Cerebellar nuclear complex (tissue), 1 donor: Measurements from ENCODE around the gene DAND5.

Experiments
- DNase-seq, 2 experiments: peaks; one replicate each; lab custom pipeline; 2025; lab: John Stamatoyannopoulos, UW

The DAND5 gene

DNA sequence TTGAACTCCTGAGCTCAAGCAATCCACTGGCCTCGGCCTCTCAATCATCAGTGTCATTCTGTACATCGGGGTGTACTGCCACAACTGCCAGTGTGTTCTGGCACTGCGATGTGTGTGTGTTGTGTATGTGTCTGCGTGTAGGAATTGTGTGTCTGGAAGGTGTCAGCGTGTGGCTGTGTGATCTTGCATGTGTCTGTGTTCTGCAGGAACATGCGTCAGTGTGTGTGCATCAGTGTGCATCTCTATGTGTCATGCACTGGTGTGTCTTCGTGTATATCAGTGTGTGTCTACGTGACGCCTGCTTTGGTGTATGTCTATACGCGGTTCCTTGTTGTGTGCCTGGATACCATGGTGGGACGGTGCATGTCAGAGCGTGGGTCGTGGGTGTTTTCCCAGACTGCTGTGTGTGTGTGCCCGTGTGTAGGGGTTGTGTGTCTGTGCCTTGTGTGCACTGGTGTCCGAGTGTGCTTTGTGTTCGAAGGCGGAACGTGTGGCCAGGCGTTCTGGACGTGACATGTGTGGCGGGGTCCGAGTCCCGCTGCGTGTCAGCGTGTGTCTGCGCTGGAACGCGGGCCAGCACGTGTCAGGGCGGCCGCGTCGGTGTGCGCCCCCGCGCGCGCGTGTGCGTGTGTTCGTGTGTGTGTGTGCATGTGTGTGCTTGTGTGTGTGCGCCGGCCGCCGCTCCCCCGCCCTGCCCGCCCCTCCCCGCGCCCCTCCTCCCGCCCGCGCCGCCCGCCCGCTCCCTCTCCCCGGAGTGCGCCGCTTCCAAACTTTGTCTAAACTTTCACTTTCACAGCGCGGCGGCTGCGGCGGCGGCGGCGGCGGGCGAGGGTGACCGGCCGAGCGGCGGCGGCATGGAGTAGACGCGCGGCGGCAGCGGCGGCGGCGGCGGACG lies 25.6 kb downstream of the DAND5 start, which contains the start of gene NFIX:
Gene NFIX, plus strand, starts transcription at position 775 of the 895 bp plus-strand sequence. CDS start 363 bp downstream, outside the sequence.
- DNase-seq = no peak

DNA sequence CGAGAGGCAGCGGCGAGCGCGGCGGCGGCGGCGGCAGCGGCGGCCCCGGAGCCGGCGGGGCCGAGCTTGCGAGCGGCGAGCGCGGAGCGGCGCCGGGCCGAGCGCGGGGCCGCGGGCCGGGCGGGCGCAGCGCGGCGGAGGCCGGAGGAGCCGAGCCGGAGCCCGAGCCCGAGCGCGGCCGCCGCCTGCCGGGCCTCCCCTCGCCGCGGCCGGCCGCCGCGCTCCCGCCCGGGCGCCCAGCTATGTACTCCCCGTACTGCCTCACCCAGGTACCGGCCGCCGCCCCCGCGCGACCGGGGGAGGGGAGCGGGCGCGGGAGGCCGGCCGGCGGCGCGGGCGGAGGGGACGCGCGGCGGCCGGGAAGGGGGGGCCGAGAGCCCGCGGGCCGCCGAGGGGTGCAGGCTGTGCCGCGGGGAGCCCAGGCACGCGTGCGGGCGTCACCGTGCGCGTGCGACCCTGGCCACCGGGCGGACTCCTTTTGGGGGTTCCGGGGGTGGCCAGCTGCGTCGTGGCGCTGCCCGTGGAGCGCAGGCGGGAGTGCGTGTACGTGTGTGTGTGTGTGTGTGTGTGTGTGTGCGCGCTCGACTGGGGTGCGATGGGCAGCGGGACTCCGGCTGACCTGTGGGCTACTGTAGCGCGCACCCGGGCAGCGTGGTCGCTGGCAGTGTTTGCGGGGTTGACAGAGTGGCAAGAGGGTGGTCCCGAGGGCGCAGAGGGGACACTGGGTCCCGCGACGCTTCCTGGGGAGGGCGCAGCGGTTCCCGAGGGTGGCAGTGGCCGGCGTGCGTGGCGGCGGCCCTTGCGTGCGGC lies 26.4 kb downstream of the DAND5 start:
- DNase-seq = no peak

DNA sequence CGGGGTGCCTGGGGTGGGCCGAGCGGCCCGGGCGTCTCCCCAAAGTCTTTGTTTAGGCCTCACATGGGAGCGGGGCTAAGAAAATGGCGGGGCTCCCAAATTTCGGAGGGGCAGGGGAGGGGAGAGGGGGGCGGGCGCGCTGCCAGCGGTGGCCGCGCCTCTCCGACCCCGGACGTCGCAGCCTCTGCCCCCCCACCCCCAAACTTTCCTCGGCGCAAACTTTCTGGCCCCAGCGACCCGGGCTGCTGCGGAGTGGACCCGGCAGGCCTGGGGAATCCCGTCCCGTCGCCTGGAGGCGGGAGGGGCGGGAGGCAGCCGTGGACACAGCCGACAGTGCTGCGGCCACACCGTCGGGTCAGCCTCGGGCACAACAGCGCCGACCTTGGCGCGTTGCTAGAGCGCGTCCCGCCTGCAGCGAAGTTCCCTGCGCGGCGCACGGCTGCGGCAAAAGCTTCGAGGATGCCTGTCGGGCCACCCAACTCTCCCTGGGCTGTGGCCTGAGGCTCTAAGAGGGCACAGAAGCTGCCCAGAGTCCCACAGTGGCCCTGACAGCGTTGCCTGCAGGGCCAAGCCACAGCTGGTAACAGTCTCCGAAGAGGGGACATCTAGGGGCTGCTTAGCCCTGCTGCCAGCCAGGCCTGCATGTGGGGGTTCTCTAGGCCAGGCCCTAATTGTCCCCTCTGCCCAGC lies 27.2 kb downstream of the DAND5 start:
- DNase-seq = no peak

DNA sequence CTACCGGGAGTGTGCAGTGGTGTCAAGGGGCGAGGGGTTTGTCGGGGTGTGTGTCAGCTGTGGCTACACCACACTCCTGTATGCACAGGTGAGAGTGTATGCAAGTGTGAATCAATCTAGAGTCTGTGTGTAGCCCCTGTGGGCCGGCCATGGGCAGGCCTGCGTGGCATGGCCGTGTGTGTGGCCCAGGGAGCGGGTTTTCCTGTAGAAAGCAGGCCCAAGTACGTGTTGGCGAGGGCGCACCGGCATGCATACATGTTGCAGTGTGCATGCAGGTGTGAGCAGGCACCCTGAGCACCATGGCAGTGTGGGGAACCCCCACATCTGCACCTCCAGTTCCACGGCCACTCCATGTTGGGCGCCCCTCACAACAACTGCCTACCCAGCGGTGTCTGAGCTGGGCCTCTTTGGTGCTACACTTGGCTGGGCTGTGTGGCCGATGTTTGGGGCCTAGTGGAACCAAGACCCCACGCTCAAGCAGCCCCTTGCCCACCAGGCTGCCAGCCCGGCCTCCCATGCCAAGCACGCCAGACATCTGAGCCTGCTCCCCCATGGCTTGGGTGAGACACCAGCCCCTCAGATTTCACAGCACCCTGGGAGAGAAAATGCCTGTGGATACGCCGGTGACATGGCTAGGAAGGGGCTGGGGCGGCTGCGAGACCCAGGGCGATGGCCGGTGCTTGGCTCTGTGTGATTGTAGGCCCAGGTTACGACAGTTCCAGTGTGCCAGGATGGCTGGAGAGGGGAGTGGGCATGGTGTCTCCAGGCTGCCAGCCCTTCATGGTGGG lies 28.0 kb downstream of the DAND5 start:
- no peak for DNase-seq

DNA sequence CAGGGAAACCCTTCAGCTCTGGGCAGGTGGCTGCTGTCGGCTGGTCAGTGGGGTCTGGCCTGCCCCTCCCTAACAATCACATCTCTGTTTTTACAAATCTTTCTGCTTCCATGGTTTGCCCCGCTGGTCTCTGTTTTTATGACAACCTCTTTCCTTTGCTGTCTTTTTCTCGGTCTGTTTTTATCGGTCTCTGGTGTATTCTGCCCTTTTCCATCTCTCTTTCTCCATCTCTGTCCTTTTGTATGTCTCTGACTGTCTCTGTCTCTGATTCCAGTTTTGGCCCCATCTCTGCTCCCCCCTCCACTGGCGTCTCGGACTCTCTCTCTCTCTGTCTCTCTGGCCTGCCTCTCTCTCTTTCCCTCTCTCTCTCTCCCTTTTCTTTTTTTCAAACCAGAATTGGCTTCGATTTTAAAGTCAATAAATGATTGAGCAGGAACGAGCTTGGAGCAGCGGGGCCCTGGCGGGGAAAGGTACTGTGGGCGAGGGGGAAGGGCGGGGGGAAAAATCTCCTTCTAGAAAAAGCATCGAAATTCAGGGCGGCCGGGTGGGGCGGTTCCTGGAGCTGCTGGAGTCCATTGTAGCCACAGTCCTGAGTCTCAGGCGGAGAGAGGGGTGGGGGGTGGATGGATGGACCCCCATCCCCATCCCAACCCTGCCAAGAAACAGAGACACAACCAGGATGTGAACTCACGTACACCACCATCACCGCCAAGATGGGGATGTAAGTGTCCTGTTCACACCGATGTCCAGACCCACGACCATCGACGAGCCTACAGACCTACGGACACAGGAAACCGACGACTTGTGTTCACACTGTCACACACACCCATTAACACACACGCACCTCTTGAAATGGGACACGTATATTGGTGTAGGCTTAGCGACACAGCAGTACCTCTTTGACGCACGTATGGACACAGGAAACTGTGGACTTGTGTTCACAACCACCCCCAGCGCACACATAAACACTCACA lies 28.9 kb downstream of the DAND5 start:
- no peak for DNase-seq

DNA sequence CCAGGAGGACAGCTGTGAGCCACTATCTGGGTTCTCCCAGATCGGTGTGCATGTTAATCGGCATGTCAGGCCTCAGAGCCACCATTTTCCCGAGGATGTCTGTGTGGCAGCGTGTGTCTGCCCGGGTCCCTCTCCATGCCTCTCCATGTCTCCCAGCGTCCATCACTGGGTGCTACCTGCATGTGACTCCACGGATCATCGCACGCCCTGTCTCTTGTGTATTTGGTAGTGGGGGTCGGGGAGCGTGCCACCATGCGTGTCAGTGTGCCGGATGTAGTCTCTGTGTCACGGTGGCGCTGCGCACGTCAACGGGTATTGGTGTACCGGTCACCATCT lies 31.8 kb downstream of the DAND5 start:
- no peak for DNase-seq

DNA sequence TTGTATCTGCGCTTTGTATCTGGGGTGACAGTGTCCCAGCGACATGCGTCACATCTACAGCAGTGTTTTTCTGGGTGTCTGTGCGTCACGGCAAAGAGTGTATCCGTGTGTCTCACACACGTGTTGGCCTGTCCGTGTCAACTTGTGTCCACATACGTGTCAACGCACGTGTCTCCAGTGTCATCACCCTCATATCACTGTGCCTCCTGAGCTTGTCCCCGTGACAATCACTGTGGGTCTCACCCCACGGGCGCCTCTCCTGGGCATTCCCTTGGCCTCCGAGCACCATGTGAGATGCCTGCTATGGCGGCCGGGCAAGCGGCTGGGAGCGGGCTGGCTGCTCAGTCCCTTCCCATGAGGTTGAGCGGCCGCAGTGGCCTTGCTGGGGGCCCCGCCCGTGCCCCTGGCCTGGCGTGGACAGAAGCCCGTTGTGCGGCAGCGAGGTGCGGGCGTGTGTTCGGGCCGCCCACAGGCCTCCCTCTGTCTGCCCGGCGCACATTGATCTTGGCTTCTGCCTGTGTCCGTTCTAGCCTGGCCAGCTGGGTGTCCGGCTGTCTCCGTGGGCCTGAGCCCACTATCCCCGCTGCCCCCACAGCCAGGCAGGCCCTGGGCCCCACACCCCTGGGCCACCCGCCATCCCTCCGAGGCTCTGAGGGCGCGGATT lies 32.3 kb downstream of the DAND5 start:
- DNase-seq = no peak

DNA sequence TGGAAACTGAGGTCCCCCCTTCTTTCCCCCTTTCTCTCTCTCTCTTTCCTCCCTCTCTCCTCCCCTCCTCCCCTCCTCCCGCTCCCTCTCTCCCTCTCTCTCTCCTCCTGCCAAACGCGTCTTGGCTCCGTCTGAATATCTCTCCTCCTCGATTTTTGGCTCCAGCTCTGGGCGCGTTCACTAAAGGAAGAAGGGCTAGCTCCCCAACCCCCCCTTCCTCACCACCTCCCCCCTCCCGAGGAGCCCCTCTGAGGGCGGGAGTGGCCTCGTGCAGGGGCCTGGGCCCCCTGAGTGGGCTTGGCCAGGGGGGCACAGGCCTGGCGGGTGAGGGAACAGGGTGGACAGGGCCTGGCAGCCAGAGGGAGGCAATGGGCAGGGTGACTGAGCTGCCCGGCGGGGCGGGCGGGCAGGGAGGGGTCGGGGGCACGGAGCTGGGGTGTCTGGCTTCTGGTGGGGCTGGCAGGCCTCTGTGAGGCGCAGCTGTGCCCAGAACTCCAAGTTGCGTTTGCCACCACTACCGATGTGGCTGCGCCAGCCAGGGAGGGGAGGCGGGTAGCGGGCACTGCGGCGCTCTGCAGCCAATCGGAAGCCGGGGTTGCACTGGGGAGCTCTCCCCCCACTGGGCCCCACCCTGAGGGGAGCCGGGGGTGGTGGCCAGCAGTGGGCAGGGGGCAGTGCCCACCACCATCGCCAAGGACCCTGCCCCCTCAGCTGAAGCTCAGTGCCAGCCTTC lies 33.0 kb downstream of the DAND5 start:
- peak; percentile 37 to 56 for DNase-seq

DNA sequence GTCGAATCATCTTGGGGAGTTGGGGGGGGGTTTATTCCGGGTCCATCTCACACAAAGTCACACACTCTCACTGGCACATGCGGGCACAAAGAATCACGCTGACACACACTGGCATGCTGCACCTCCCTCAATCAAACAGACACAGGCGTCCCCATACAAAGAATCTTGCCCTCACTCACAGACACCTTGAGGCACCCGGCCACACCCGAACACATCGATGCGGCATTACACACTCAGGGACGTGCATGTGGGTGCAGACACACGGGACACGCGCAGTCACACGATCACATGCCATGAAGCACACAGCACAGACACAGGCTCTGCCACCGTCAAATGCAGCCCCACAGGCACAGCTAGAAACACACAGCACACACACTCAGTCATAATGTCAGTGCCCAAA lies 33.7 kb downstream of the DAND5 start:
- no peak for DNase-seq

DNA sequence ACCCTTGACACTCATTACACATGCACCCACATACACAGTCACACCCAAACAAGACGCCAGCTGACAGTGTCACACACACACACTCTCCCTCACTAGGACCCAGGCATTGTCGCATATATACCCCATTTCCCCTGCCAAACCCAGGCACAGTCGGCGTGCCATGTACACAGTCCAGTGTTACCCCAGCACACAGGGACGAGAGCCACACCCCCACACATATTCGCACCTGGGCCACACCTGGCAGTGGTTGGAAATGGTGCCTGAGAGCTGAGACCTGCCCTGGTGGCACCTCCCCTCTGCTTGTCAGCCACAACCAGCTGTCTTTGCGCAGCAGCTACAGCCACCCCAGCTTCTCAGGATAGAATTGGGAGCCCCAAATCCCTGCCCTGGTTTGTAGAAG lies 34.9 kb downstream of the DAND5 start:
- DNase-seq = no peak

DNA sequence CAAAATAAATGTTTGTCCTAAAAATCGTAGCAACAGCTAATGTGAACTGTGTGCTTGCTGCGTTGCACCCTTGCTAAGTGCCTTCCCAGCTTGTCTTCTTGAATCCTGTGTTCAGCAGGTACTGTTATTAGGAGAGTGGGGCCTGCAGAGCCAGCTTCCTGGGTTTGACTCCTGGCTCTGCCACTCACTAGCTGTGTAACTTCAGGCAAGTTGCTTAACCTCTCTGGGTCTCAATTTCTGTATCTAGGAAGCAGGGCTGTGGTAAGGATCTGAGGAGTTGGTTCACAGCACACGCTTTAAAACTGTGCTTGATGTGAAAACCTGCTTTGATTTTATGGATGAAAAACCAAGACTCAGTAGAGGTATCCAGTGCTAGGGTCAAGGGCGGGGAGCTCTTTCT lies 35.9 kb downstream of the DAND5 start:
- DNase-seq = no peak

DNA sequence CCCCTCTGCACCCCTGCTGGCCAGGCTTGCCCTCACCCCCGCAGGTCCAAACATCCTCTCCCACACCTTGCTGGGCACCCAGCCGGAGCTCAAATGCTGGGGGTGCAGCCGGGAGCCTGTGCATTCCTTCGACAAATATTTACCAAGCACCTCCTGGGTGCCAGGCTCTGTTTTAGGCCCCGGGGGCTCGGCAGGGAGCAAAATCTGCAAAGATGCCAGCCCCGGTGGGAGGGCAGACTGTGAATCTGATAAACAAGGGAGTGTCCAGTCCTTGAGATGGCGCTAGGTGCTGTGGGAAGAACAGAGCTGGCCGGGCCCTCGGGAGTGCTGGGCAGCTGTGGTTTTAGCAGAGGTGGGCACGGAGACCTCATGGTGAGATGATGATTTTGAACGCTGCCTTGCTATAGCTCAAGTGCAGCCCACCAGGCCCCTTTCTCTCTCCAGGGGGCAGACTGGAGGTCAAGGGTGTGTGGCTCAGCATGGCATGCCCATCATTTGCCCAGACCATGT lies 36.5 kb downstream of the DAND5 start:
- no peak for DNase-seq

DNA sequence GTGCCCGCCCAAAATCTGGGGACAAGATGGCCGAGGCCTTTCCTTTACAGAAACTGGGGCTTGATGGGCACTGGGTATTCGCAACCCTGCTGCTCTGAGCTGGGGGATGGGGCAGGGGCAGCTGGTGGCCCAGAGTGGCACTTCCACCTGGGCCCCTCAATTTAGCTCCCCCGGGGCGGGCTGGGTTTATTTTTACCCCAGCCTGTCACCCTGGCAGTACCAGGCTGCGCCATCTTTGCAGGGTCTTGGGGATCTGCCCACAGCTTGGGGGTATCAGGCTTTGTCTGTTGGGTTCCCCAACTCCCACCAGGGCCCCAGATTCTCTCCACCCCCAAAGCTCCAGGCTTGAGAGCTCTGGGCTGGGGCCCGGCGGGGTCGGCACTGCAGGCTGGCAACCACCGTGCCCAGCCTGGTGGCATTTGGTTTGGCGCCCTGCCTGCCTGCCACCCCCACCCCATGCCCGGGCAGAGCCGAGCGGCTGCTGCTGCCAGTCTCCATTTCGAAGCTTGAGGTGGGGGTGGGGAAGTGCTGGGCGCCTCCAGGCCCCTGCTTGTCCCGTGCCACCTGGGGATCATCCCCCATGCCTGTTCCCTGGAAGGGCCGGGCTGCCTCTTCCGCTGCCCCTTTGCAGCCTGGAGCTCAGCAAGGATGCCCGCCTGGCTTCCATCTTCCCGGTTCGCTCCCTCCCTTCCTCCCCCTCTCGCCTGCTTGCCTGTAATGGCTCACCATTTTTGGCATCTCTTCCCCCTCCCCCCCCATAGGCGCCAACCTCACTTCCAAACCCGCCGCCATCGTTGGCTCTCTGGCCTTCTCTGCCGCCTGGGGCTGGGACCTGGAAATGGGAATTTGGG lies 37.3 kb downstream of the DAND5 start:
- no peak for DNase-seq

DNA sequence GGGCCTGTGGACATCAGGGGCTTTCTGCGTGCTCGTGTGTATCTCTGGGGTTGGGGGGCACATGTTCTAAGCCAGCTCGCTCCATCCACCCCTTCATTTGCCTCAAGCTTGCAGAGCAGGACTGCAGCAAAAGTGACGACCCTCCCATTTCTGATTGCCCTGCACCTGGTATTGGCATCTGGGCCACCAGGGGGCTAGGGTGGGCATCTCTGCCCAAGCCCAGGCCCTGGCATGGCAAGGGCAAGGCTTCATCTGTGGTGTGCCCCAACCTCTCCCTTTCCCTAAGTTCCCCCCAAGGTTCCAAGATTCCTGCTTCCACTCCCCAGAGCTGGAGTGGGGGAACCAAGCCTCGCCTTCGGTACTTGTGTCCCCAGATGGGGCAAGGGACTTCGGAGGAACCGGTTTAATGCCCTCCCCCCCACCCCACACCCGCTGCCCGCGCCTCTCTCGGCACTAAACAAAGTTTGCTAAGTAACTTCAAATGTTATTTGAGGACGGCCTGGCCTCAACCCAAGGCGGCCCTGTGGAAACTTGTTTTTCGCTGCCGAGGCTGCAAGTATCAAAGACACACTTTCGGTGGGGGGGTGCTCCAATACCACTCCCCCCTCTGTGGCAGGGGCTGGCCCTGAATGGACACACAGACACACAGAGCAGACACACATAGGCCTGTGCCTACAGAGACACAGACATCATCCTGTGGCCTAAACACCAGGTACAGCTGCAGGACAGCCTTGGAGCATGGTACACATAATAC lies 38.1 kb downstream of the DAND5 start:
- no peak for DNase-seq

DNA sequence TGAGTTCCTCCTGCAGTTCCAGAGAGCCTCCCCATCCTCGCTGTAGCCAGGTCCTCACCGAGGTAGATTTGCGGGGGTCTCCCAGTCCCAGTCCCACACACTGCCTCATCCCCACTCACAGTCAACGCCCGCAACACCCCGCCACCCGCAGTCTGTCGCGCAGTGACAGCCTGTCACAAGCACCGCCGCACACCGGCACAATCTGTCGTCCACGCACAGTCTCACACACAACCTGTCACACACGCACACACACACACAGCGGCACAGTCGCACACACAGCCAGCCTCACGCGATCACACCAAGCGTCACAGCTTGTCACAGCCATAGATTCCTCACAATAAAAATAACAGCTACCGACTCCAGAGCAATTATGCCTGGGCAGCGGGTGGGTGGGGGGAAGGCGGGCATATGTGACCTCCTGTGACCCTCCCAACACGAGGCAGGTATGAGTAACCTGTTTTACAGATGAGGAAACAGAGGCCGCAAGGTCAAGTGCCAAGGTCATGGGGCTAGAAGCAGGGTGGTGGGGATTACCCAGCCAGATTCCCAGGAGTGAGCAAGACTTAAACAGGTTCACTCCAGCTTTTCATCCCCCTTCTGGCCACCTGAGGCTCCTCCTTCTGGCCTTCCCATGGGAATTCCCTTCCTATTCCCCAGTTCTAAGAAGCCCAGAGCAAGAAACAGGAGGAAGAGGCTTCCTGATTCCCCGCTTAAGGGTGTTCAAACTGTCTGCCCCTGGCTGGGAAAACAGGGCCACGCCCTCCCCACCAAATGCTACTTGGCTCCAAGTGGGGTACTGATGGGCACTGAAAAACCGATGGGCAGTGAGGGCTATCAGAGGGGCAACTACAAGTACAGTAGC lies 39.8 kb downstream of the DAND5 start:
- no peak for DNase-seq
